Panc1 (cell line): ENCODE measurements around the gene CXorf58.

Experiments
- POLR2AphosphoS5 ChIP-seq: IDR thresholded peaks from 2 replicates; pipeline ENCODE4 v1.6.1; 2012; ENCODE audit warnings: mild to moderate bottlenecking, low read depth, low read length, moderate library complexity
- SIN3A ChIP-seq: IDR thresholded peaks from 2 replicates; pipeline ENCODE4 v1.6.1; 2012; ENCODE audit warnings: low read depth, mild to moderate bottlenecking, low read length, moderate library complexity, borderline replicate concordance; ENCODE audit not compliant: insufficient read depth
- TCF7L2 ChIP-seq: IDR thresholded peaks from 2 replicates; pipeline ENCODE4 v1.6.1; 2011; ENCODE audit warnings: mild to moderate bottlenecking, low read depth, low read length, inconsistent platforms
- TF ChIP-seq, protein P1 (sequence below), 2 experiments: IDR thresholded peaks; 2 replicates each; pipeline ENCODE4 v1.6.1; 2011 to 2012; ENCODE audit warnings: low read depth in 2 of 2, control low read depth in 1 of 2, low read length in 1 of 2, mild to moderate bottlenecking in 1 of 2, moderate library complexity in 1 of 2; ENCODE audit not compliant: insufficient read depth in 1 of 2
- TF ChIP-seq, protein P2 (sequence below): fragments of 450-650 bp; IDR thresholded peaks from 2 replicates; pipeline ENCODE4 v1.5.1; 2017; ENCODE audit warnings: mild to moderate bottlenecking

DNA sequence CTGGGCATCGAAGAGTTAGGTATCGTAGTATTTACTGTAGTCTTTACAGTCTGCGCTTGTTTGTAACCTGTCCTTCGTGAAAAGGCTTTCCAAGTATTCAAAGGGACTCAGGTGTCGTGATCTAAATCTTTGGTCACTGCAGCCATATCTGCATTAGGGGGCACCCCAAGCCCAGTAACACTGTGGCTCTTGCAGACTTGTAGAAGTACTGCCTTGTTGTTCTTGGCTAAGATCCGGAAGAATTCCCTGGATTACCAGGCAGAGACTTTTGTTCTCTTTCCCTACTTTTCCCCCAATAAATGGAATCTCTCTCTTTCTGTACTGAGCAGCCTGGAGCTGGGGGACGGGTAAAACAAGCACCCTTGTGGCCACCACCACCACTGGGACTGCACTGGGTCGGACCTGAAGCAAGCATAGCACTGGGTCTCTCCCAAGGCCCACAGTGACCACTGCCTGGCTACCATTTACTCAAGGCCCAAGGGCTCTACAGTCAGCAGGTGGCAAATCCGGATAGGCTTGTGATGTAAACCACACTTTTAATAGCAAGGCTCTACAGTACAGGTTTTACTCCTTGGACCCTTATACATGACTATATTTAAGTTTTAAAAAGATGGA, 12.0 kb downstream of the CXorf58 start:
- no peak for TF ChIP-seq POLR2AphosphoS5
- TF ChIP-seq, protein P1, sequence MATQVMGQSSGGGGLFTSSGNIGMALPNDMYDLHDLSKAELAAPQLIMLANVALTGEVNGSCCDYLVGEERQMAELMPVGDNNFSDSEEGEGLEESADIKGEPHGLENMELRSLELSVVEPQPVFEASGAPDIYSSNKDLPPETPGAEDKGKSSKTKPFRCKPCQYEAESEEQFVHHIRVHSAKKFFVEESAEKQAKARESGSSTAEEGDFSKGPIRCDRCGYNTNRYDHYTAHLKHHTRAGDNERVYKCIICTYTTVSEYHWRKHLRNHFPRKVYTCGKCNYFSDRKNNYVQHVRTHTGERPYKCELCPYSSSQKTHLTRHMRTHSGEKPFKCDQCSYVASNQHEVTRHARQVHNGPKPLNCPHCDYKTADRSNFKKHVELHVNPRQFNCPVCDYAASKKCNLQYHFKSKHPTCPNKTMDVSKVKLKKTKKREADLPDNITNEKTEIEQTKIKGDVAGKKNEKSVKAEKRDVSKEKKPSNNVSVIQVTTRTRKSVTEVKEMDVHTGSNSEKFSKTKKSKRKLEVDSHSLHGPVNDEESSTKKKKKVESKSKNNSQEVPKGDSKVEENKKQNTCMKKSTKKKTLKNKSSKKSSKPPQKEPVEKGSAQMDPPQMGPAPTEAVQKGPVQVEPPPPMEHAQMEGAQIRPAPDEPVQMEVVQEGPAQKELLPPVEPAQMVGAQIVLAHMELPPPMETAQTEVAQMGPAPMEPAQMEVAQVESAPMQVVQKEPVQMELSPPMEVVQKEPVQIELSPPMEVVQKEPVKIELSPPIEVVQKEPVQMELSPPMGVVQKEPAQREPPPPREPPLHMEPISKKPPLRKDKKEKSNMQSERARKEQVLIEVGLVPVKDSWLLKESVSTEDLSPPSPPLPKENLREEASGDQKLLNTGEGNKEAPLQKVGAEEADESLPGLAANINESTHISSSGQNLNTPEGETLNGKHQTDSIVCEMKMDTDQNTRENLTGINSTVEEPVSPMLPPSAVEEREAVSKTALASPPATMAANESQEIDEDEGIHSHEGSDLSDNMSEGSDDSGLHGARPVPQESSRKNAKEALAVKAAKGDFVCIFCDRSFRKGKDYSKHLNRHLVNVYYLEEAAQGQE (IDR thresholded peaks at IDR 0.05; ENCODE audit: insufficient read depth in 1 of 2, low read depth in 2 of 2, low read length in 1 of 2), result no peak
- TF ChIP-seq, protein P2, sequence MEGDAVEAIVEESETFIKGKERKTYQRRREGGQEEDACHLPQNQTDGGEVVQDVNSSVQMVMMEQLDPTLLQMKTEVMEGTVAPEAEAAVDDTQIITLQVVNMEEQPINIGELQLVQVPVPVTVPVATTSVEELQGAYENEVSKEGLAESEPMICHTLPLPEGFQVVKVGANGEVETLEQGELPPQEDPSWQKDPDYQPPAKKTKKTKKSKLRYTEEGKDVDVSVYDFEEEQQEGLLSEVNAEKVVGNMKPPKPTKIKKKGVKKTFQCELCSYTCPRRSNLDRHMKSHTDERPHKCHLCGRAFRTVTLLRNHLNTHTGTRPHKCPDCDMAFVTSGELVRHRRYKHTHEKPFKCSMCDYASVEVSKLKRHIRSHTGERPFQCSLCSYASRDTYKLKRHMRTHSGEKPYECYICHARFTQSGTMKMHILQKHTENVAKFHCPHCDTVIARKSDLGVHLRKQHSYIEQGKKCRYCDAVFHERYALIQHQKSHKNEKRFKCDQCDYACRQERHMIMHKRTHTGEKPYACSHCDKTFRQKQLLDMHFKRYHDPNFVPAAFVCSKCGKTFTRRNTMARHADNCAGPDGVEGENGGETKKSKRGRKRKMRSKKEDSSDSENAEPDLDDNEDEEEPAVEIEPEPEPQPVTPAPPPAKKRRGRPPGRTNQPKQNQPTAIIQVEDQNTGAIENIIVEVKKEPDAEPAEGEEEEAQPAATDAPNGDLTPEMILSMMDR, result no peak
- TF ChIP-seq TCF7L2, result no peak
- TF ChIP-seq SIN3A, result no peak
